ENCODE results near the gene NPHP4. TPM values are rescaled to one million over a fixed set of nuclear protein-coding genes. Genes with fewer than 3 reads are reported as not detected.
"Not testable (repeated sequence)": the region's sequence is repeated elsewhere in the genome, so short reads cannot be mapped to it uniquely, and the experiment has no call there.

Gene NPHP4
- polyA plus RNA-seq, 4 donors = 1.4 to 10.0 (median 2.8) TPM

DNA sequence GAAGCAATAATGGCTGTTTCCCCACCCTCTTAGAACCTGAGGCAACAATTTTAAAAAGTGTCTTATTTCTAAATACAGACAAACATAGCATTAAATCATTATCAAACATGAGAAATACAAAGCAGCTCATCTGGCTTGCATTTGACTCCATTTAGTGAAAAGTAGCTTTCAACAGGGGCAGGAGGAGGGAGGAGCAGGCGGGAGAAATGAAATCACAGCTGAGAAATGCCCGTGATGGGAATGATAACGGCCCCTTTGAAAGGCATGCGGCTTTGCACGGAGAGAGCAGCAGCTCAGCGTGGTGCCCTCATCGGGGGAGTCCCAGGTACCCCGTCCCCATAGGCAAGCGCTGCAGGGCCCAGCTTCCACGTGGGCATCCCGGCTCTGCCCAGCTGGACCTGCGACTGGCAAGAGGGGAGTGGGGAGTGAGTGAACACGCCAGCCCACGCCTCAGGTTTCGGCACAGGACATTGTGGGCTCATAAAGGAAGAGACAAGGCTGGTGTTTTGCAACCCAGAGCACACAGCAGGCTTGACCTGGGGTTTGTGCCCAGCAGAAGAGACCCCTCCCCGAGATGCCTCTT lies 134.6 kb downstream of the NPHP4 start:
- Histone ChIP-seq H3K4me3 (ENCODE audit: low read depth in 1 of 3, low read length in 3 of 3) (no peak overlapping the region), H3K27me3 (ENCODE audit: control insufficient read depth in 3 of 3, insufficient read depth in 3 of 3, low read length in 3 of 3) (no peaks in the 10 kb centered on the region), H3K36me3 (ENCODE audit: control insufficient read depth in 3 of 3, insufficient read depth in 2 of 3, low read depth in 1 of 3, low read length in 3 of 3) (peaks cover 0 to 11% (median 0%) of the 10 kb centered on the region in 3 donors), H3K27ac (ENCODE audit: low read depth in 1 of 3, low read length in 2 of 3) (no peak overlapping the region), H3K4me1 (ENCODE audit: control insufficient read depth in 3 of 3, insufficient read depth in 2 of 3, low read depth in 1 of 3, low read length in 2 of 3) (no peaks in the 10 kb centered on the region), H3K9me3 (ENCODE audit: control insufficient read depth in 2 of 2, insufficient read depth in 1 of 2, low read depth in 1 of 2, low read length in 1 of 2) (no peaks in the 10 kb centered on the region)
- FAIRE-seq (no peak), DNase-seq (no peak)
- WGBS, 3 donors = 65 to 84% (median 73%) methylated on average over 16 of the region's 16 CpGs

DNA sequence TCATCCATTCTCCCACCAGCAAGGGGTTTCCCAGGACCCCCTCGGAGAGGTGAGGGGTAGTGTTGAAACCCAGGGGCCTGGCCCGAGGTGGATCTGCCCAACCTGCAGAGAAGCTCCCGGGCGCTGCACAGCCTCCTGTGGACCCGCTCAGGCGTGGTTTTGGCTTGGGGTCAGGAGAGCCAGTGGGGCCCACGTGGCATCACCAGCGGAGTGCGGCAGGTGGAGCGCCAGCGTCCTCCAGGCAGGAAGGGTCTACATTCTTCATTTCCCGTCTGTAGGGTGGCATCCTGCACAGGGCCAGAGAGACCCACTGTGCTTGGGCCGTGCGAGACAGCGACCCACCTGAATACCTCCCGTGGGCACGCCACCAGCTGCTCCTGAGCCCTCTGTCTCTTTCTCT lies 135.2 kb downstream of the NPHP4 start:
- DNase-seq (no peak), FAIRE-seq (no peak)
- peaks cover 0 to 9% (median 0%) of the 10 kb centered on the region in 3 donors for H3K36me3 ChIP-seq (ENCODE audit: control insufficient read depth in 3 of 3, insufficient read depth in 2 of 3, low read depth in 1 of 3, low read length in 3 of 3)
- H3K4me1 ChIP-seq (ENCODE audit: control insufficient read depth in 3 of 3, insufficient read depth in 2 of 3, low read depth in 1 of 3, low read length in 2 of 3) = no peaks in the 10 kb centered on the region
- H3K4me3 ChIP-seq (ENCODE audit: low read depth in 1 of 3, low read length in 3 of 3) = no peak overlapping the region
- 90 to 92% (median 91%) methylated on average over 17 of the region's 17 CpGs for WGBS, 3 donors
- H3K9me3 ChIP-seq (ENCODE audit: control insufficient read depth in 2 of 2, insufficient read depth in 1 of 2, low read depth in 1 of 2, low read length in 1 of 2) = no peaks in the 10 kb centered on the region
- no peak overlapping the region for H3K27ac ChIP-seq (ENCODE audit: low read depth in 1 of 3, low read length in 2 of 3)
- no peaks in the 10 kb centered on the region for H3K27me3 ChIP-seq (ENCODE audit: control insufficient read depth in 3 of 3, insufficient read depth in 3 of 3, low read length in 3 of 3)

DNA sequence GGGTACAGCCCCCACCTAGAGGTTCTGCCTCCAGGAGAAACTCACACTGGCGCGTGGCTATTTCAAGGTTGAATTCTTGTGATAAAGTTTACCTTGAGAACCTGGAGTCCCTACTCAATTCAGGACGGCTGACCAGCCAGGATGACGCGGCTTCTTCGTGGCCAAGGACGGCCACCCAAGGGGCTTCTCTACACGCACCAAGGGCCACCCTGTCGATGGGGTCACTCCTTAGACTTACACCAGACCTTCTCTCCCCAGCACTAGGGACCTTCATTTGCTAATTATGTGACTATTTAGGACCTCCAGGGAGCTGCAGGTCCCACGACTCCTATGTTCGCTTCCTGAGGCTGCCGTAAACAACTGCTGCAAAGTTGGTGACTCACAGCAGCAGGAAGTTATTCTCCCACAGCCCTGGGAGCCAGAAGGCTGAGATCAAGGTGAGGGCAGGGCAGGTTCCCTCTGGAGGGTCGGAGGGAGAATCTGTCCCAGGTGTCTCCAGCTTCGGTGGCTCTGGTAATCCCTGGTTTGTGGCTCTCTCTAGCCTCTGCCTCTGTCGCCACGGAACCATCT lies 135.9 kb downstream of the NPHP4 start:
- no peaks in the 10 kb centered on the region for H3K4me1 ChIP-seq (ENCODE audit: control insufficient read depth in 3 of 3, insufficient read depth in 2 of 3, low read depth in 1 of 3, low read length in 2 of 3)
- no peak for FAIRE-seq
- no peak for DNase-seq
- H3K27ac ChIP-seq (ENCODE audit: low read depth in 1 of 3, low read length in 2 of 3) = no peak overlapping the region
- WGBS, 3 donors = 68 to 73% (median 71%) methylated on average over 16 of the region's 16 CpGs
- no peaks in the 10 kb centered on the region for H3K9me3 ChIP-seq (ENCODE audit: control insufficient read depth in 2 of 2, insufficient read depth in 1 of 2, low read depth in 1 of 2, low read length in 1 of 2)
- peaks cover 0 to 2% (median 0%) of the 10 kb centered on the region in 3 donors for H3K36me3 ChIP-seq (ENCODE audit: control insufficient read depth in 3 of 3, insufficient read depth in 2 of 3, low read depth in 1 of 3, low read length in 3 of 3)
- H3K27me3 ChIP-seq (ENCODE audit: control insufficient read depth in 3 of 3, insufficient read depth in 3 of 3, low read length in 3 of 3) = no peaks in the 10 kb centered on the region
- H3K4me3 ChIP-seq (ENCODE audit: low read depth in 1 of 3, low read length in 3 of 3) = no peak overlapping the region

DNA sequence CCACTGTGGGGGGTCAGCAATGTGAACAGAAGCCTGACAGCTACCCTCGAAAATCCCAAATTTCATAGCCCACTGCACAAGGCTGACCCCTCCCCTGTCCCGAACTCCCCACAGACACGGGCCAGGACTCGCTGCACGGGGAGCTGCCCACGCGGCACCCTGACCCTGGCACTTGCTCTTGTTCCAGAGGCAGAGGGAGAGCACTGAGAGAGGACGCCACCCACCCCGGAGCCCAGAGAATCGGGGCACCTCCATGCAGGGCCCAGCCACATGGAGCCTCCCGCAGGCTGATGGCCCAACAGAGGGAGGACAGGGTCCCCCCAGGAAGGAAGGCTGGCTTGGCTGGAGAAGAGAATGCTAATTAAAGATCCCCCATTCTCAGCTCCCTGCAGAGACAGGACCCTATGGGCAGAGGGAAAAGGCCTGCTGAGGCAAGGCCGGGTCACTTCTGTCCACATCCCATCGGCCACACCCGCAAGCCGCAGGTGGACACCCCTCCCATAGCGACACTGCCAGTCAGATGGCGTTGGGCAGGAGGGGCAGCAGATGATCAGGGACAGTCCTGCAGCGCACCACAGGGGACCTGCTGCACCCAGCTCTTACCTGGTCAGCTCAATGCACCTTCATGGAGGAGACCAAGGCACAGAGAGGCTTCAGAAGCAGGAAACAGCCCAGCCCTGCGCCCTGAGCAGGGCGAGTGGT lies 136.9 kb downstream of the NPHP4 start:
- Histone ChIP-seq H3K9me3 (ENCODE audit: control insufficient read depth in 2 of 2, insufficient read depth in 1 of 2, low read depth in 1 of 2, low read length in 1 of 2) (no peaks in the 10 kb centered on the region), H3K4me3 (ENCODE audit: low read depth in 1 of 3, low read length in 3 of 3) (no peak overlapping the region), H3K27ac (ENCODE audit: low read depth in 1 of 3, low read length in 2 of 3) (no peak overlapping the region), H3K4me1 (ENCODE audit: control insufficient read depth in 3 of 3, insufficient read depth in 2 of 3, low read depth in 1 of 3, low read length in 2 of 3) (no peaks in the 10 kb centered on the region), H3K27me3 (ENCODE audit: control insufficient read depth in 3 of 3, insufficient read depth in 3 of 3, low read length in 3 of 3) (no peaks in the 10 kb centered on the region), H3K36me3 (ENCODE audit: control insufficient read depth in 3 of 3, insufficient read depth in 2 of 3, low read depth in 1 of 3, low read length in 3 of 3) (peaks cover 0 to 2% (median 0%) of the 10 kb centered on the region in 3 donors)
- 85 to 91% (median 87%) methylated on average over 20 of the region's 20 CpGs for WGBS, 3 donors
- DNase-seq = no peak
- FAIRE-seq = no peak

DNA sequence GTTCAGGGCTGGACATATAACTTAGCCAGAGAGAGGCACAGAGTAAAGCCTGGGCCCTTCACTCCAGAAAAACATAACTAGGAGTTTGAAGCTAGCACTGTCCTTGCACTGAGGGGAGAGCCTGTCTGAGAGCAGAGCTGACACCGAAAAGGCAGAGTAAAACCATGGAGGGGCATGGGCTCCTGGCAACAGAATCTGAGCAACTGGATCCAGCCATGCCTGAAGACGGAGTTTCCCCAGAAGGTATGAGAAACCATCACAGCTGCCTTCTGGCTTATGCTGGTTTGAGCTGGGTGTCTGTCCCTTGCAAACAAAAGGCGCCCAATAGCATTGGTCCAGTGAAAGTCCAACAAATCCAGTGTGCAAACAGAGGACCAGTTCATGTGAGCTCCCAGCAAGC lies 137.5 kb downstream of the NPHP4 start:
- no peak overlapping the region for H3K27ac ChIP-seq (ENCODE audit: low read depth in 1 of 3, low read length in 2 of 3)
- H3K4me3 ChIP-seq (ENCODE audit: low read depth in 1 of 3, low read length in 3 of 3) = no peak overlapping the region
- FAIRE-seq (no peak), DNase-seq (no peak)
- no peaks in the 10 kb centered on the region for H3K4me1 ChIP-seq (ENCODE audit: control insufficient read depth in 3 of 3, insufficient read depth in 2 of 3, low read depth in 1 of 3, low read length in 2 of 3)
- no peaks in the 10 kb centered on the region for H3K27me3 ChIP-seq (ENCODE audit: control insufficient read depth in 3 of 3, insufficient read depth in 3 of 3, low read length in 3 of 3)
- H3K9me3 ChIP-seq (ENCODE audit: control insufficient read depth in 2 of 2, insufficient read depth in 1 of 2, low read depth in 1 of 2, low read length in 1 of 2) = no peaks in the 10 kb centered on the region
- peaks cover 0 to 2% (median 0%) of the 10 kb centered on the region in 3 donors for H3K36me3 ChIP-seq (ENCODE audit: control insufficient read depth in 3 of 3, insufficient read depth in 2 of 3, low read depth in 1 of 3, low read length in 3 of 3)
- 85 to 91% (median 85%) methylated on average over 3 of the region's 3 CpGs for WGBS, 3 donors

DNA sequence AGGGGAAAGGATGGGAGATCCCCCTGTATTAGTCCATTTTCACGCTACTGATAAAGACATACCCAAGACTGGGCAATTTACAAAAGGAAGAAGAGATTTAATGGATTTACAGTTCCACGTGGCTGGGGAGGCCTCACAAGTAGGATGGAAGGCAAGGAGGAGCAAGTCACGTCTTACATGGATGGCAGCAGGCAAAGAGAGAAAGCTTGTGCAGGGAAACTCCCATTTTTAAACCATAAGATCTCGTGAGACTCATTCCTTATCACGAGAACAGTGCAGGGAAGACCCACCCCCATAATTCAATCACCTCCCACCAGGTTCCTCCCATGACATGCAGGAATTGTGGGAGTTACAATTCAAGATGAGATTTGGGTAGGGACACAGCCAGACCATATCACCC lies 138.4 kb downstream of the NPHP4 start:
- not testable (repeated sequence) for FAIRE-seq

DNA sequence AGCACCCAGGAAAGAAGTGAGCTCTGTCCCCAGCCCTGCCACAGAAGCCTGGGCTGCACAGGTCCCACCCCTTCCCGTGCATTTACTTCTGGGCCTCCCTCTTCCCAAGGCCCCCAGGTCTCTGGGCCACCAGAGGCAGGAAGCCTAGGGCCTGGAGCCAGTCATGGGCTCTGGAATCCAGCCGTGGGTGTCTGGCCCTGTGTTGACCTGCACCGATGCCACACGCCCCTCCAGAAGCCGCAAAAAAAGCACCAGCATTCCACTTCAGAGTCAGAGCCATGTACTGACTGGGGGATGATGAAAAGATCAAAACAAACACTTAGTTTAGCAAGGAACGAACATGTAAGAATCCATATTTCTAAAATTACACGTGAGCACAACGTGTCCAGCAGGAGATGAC lies 141.7 kb downstream of the NPHP4 start:
- no peak for DNase-seq
- Histone ChIP-seq H3K36me3 (ENCODE audit: control insufficient read depth in 3 of 3, insufficient read depth in 2 of 3, low read depth in 1 of 3, low read length in 3 of 3) (no peaks in the 10 kb centered on the region), H3K4me1 (ENCODE audit: control insufficient read depth in 3 of 3, insufficient read depth in 2 of 3, low read depth in 1 of 3, low read length in 2 of 3) (no peaks in the 10 kb centered on the region), H3K9me3 (ENCODE audit: control insufficient read depth in 2 of 2, insufficient read depth in 1 of 2, low read depth in 1 of 2, low read length in 1 of 2) (no peaks in the 10 kb centered on the region), H3K27me3 (ENCODE audit: control insufficient read depth in 3 of 3, insufficient read depth in 3 of 3, low read length in 3 of 3) (no peaks in the 10 kb centered on the region), H3K27ac (ENCODE audit: low read depth in 1 of 3, low read length in 2 of 3) (no peak overlapping the region), H3K4me3 (ENCODE audit: low read depth in 1 of 3, low read length in 3 of 3) (no peak overlapping the region)
- 63 to 67% (median 64%) methylated on average over 8 of the region's 8 CpGs for WGBS, 3 donors
- no peak for FAIRE-seq

More for the DNA sequence above, 138.4 kb downstream of the NPHP4 start:
- not testable (repeated sequence) for H3K4me3 ChIP-seq (ENCODE audit: low read depth in 1 of 3, low read length in 3 of 3); DNase-seq; H3K27me3 ChIP-seq (ENCODE audit: control insufficient read depth in 3 of 3, insufficient read depth in 3 of 3, low read length in 3 of 3); H3K36me3 ChIP-seq (ENCODE audit: control insufficient read depth in 3 of 3, insufficient read depth in 2 of 3, low read depth in 1 of 3, low read length in 3 of 3); H3K4me1 ChIP-seq (ENCODE audit: control insufficient read depth in 3 of 3, insufficient read depth in 2 of 3, low read depth in 1 of 3, low read length in 2 of 3); H3K9me3 ChIP-seq (ENCODE audit: control insufficient read depth in 2 of 2, insufficient read depth in 1 of 2, low read depth in 1 of 2, low read length in 1 of 2); H3K27ac ChIP-seq (ENCODE audit: low read depth in 1 of 3, low read length in 2 of 3)
- WGBS, 3 donors = 62 to 73% (median 66%) methylated on average over 5 of the region's 5 CpGs

DNA sequence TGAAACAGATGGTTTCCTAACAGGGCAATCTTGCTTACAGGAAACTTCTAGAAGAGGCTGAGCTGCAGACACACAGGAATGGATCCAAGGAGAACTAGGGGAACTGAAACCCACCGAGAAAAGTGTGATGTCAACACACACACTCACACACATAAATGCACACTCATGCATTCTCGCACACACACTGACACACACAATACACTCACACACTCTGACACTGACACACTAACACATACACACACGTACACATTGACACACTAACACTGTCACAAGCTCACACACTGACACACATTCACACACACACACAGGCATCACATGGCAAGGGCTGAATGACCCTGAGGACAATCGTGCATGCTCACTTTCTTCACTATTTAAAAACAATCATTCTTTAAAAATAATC lies 142.7 kb downstream of the NPHP4 start:
- Histone ChIP-seq H3K4me3 (ENCODE audit: low read depth in 1 of 3, low read length in 3 of 3) (no peak overlapping the region), H3K27me3 (ENCODE audit: control insufficient read depth in 3 of 3, insufficient read depth in 3 of 3, low read length in 3 of 3) (no peaks in the 10 kb centered on the region), H3K27ac (ENCODE audit: low read depth in 1 of 3, low read length in 2 of 3) (no peak overlapping the region), H3K9me3 (ENCODE audit: control insufficient read depth in 2 of 2, insufficient read depth in 1 of 2, low read depth in 1 of 2, low read length in 1 of 2) (no peaks in the 10 kb centered on the region), H3K36me3 (ENCODE audit: control insufficient read depth in 3 of 3, insufficient read depth in 2 of 3, low read depth in 1 of 3, low read length in 3 of 3) (no peaks in the 10 kb centered on the region), H3K4me1 (ENCODE audit: control insufficient read depth in 3 of 3, insufficient read depth in 2 of 3, low read depth in 1 of 3, low read length in 2 of 3) (no peaks in the 10 kb centered on the region)
- FAIRE-seq = no peak
- WGBS, 3 donors = 60 to 71% (median 60%) methylated on average over 4 of the region's 4 CpGs
- DNase-seq = no peak

Data from small intestine (tissue), 7 donors.